HG03280 (cell line): Measurements from ENCODE around the gene SESN1.

Experiments used
- ATAC-seq: cut with Tn5 transposase; IDR thresholded peaks from one replicate; pipeline ENCODE4 v1.9.1; 2021; ENCODE audit warnings: mild to moderate bottlenecking, moderate library complexity; ENCODE audit not compliant: unreplicated experiment

SESN1 gene

GRCh38 chr6:108942556-108943492 is 151.8 kb downstream of the SESN1 start:
- no peak for ATAC-seq

GRCh38 chr6:108941859-108942258 is 152.8 kb downstream of the SESN1 start:
- ATAC-seq = no peak

DNA sequence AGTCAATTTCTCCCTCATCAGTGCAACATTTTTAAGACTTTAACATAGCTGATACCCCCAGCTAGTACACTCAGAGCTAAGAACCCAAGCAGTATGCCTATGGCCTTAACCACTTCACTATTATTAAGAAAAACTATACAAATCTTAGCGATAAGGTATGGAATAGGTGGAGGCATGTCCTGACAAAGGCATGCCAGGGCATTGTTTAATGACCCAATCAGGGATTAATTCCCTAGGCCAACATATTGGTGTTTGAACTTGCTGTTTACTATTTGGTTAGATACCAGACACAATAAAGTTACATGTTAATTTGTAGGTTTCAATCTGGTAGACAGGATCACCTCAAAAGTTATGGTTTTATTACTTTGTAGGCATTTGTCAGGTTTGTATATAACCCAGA is 153.4 kb downstream of the SESN1 start:
- no peak for ATAC-seq

DNA sequence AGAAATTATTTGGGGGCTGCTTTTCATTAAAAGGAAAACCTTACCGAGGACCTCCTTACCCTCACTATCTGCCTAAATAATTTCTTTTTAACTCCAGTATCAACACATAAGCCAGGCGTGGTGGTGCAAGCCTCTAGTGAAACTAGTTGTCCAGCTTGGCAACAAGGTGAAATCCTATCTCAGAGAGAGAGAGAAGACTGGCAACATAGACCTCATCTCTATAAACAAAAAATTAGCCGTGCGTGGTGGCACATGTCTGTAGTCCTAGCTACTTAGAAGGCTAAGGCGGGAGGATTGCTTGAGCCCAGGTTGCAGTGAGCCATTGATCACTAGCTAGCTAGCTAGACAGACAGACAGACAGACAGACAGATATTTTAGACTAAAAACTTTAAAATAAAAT is 153.9 kb downstream of the SESN1 start:
- ATAC-seq = no peak

DNA sequence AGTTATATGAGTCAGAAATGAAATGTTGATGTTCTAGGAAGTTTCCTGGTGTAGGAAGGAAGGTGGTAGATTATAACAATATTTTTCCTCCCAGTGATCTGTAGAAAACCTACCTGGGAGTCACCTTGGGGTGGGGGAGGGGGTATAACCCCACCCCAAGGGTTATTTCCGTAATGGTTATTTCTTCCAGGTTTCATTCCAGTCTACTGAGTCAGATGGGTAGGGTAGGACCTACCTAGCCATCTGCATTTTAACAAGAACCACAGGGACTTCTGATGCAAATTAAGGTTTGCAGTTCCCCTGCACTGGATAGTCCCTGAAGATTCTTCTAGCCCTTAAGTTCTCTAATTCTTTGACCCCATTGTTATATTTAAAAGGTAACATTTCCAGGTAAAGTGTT is 157.5 kb downstream of the SESN1 start:
- no peak for ATAC-seq
